IPS-20b (cell line): ENCODE results near the gene LRRC75B.

Experiments
- H3K27ac ChIP-seq: one replicate; pipeline ENCODE4 v1.5.1; 2013; ENCODE audit warnings: low read length
- H3K27me3 ChIP-seq: 2 replicates; pipeline ENCODE4 v1.6.1; 2013; ENCODE audit warnings: mild to moderate bottlenecking, low read length, inconsistent platforms; ENCODE audit not compliant: insufficient read depth
- H3K36me3 ChIP-seq: 2 replicates; pipeline ENCODE4 v1.6.1; 2013; ENCODE audit warnings: low read depth, mild to moderate bottlenecking, inconsistent platforms, low read length, moderate library complexity; ENCODE audit not compliant: insufficient read depth
- H3K4me1 ChIP-seq: 2 replicates; pipeline ENCODE4 v1.6.1; 2013; ENCODE audit warnings: mild to moderate bottlenecking, control low read depth, inconsistent platforms, low read length, moderate library complexity; ENCODE audit not compliant: insufficient read depth
- H3K4me3 ChIP-seq: 2 replicates; pipeline ENCODE4 v1.5.1; 2013; ENCODE audit warnings: mild to moderate bottlenecking, low read length, inconsistent platforms
- H3K9ac ChIP-seq: 2 replicates; pipeline ENCODE4 v1.6.1; 2013; ENCODE audit warnings: low read depth, mild to moderate bottlenecking, inconsistent platforms, low read length, moderate library complexity
- H3K9me3 ChIP-seq: 2 replicates; pipeline ENCODE4 v1.6.1; 2013; ENCODE audit warnings: mild to moderate bottlenecking, low read depth, low read length, inconsistent platforms; ENCODE audit not compliant: insufficient read depth

The LRRC75B gene

DNA sequence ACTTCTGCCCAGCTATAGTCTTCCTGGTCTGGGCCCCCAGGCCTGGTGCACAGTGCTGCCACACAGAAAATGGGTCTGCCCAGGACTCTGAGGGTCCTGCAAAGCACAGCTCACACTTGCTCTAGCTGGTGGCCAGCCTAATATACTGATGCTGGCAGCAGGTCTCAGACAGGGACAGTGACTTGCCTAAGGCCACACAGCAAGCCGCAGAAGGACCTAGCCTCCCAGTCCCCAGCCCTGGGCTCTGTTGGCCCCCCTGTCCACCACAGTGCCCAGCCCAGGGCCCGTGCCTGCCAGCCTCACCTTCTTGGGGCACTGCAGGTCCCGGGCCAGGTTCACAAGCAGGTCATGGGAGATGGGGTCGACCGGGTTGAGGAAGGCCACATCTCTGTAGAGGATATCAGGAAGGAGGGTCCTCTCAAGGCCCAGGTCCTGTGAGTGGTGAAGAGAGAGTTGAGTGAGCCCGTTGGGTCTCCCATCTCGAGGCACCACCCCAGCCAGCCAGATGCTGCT, 3.3 kb downstream of the LRRC75B start:
- Histone ChIP-seq H3K36me3 (peaks cover 13% of the 10 kb centered on the region), H3K4me3 (no peak overlapping the region), H3K9ac (no peak overlapping the region), H3K27ac (no peak overlapping the region), H3K9me3 (no peaks in the 10 kb centered on the region), H3K27me3 (no peaks in the 10 kb centered on the region), H3K4me1 (peaks cover 2% of the 10 kb centered on the region; the same call in 1 of the 2 replicates)

DNA sequence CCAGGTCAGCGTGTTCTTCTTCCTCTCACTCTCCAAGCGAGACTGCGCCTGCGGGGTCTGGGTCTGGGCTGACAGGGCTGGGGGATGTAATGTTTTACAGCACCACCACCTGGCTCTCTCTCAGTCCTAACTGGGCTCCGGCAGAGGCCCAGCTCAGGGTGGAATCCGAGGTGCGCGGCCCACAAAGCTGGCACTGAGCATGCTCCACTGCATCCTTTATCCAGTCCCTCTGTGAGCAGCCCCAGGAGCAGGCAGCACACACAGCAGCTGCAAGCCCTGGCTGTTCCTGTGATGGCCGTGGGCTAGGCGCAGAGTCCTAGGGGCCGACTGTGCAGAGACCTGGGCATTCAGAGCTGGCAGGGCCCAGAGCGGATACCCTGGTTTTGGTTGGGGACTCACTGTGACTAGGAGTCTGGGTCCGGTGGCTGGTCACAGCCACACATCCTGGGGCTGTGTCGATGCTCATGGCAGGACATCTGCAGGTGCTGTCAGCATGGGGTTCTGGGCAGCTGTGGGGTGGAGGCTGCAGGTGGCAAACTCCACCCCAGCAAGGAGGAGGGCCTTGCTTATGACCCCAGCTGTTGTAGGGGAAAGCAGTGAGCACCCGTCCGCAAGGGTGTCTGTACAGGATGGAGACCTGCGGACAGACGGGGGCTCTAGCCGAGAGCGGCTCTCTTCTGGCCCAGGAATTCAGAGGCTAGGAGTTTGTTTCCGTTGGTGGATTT, 4.0 kb downstream of the LRRC75B start:
- Histone ChIP-seq H3K4me3 (no peak overlapping the region), H3K36me3 (peaks cover 13% of the 10 kb centered on the region), H3K9ac (no peak overlapping the region), H3K27me3 (no peaks in the 10 kb centered on the region), H3K4me1 (peaks cover 2% of the 10 kb centered on the region; the same call in 1 of the 2 replicates), H3K27ac (no peak overlapping the region), H3K9me3 (no peaks in the 10 kb centered on the region)

DNA sequence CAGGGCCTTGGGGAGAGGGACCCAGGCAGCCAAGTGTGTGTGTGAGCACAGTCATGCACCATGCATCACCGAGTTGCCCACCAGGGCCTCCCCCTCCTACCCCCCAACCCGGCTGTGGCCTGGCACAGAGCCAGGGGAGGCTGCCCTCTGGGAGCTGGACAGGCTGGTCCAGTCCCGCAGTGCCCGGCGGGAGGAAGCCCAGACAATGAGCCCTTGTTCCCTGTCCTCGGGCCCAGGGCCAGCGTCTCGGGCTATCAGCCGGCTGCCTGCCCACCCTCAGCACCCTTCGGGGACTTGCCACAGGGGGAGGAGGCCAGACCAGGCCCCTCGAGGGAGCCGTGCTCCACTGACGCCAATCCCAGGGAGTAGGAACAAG, 4.5 kb downstream of the LRRC75B start:
- no peak overlapping the region for H3K9ac ChIP-seq
- peaks cover 13% of the 10 kb centered on the region for H3K36me3 ChIP-seq
- no peaks in the 10 kb centered on the region for H3K27me3 ChIP-seq
- H3K4me3 ChIP-seq: no peak overlapping the region
- peaks cover 2% of the 10 kb centered on the region; the same call in 1 of the 2 replicates for H3K4me1 ChIP-seq
- H3K9me3 ChIP-seq: no peaks in the 10 kb centered on the region
- no peak overlapping the region for H3K27ac ChIP-seq

DNA sequence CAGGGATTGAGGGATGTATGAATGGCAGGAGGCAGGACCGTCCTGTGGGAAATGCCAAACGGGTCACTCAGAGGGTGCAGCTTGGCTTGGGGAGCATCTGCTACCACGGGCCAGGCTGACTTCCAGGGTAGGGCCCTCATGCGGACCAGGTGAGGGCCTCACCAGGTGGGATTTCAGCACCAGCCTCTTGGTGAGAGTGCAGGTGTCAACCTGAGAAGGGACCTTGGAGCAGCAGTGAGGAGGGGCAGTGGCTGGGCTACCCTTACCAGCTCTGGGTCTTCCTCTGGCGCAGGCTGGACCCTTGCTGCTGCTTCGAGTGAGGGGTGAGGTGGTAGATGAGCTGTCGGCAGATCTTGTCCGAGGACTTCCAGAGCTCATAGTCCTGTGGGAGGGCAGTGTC, 4.9 kb downstream of the LRRC75B start:
- no peaks in the 10 kb centered on the region for H3K9me3 ChIP-seq
- no peak overlapping the region for H3K4me3 ChIP-seq
- no peak overlapping the region for H3K27ac ChIP-seq
- H3K9ac ChIP-seq: no peak overlapping the region
- H3K27me3 ChIP-seq: no peaks in the 10 kb centered on the region
- peaks cover 2% of the 10 kb centered on the region; the same call in 1 of the 2 replicates for H3K4me1 ChIP-seq
- peaks cover 13% of the 10 kb centered on the region for H3K36me3 ChIP-seq

DNA sequence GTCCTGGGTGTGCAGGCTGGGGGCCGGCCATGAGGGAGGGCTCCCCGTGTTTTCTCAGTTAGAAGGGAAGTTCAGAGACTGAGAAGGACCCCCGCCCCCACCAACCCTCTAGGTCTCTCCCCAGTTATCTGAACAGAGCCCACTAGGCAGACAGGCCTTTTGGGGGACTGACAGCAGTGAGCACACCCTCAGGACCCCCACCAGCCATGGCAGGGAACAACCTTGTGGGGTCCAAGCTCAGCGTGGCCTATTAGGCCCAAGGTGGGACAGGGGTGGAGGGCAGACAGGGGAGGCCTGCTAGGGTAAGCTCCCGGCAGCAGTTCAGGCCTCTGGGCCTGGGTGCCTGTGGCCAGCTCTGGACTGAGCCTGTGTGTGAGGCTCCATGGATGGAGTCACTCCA, 5.6 kb downstream of the LRRC75B start:
- H3K4me3 ChIP-seq: no peak overlapping the region
- no peak overlapping the region for H3K9ac ChIP-seq
- peaks cover 13% of the 10 kb centered on the region for H3K36me3 ChIP-seq
- H3K27me3 ChIP-seq: no peaks in the 10 kb centered on the region
- H3K4me1 ChIP-seq: peaks cover 2% of the 10 kb centered on the region; the same call in 1 of the 2 replicates
- H3K9me3 ChIP-seq: no peaks in the 10 kb centered on the region
- H3K27ac ChIP-seq: no peak overlapping the region

DNA sequence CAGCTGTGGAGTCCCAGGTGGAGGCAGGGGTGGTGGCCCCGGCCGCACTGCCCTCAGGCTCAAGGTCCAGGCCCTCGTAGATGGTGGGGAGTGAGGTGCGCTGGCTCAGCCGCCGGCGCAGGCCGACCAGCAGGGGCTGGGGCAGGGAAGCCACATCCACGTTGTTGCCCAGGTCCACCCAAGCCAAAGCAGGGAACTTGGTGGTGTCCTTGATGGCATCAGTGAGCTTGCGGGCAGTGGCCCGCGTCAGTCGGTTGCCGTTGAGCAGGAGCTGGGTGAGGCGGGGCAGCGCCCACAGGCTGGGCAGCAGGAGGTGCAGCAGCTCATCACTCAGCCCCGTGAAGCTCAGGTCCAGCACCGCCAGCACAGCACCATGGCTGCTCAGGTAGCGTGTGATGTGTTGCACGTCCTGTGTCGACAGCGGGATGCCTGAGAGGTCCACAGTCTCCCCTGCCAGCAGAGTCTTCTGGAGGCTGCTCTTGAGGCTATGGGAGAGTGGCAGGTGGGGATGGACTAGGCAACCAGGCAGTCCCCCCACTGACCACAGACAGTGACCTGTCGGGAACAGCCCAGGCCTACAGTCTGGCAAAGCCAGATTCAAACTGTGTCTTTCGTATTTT, 6.8 kb downstream of the LRRC75B start:
- H3K36me3 ChIP-seq: peaks cover 13% of the 10 kb centered on the region
- H3K9me3 ChIP-seq: no peaks in the 10 kb centered on the region
- no peak overlapping the region for H3K4me3 ChIP-seq
- no peaks in the 10 kb centered on the region for H3K4me1 ChIP-seq
- H3K27ac ChIP-seq: no peak overlapping the region
- H3K27me3 ChIP-seq: no peaks in the 10 kb centered on the region
- no peak overlapping the region for H3K9ac ChIP-seq

DNA sequence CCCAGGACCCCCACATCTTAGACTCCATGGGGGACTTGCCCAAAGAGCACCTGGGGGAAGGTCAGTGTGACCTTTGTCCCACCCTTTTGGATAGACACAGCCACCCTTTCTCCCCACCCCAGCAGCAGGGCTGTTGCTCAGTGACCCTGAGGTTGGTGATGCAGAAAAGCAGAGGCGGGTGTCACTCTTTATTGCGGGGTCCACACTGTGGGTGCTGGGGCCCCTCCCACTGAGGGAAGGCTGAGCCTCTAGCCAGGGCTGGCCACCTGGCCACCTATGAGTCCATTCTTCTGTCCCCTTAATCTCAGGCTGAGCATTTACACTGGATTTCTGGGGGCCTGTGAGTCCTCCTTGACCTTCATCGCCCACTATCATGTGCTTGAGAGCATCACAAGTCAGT, 7.4 kb downstream of the LRRC75B start:
- Histone ChIP-seq H3K36me3 (peaks cover 13% of the 10 kb centered on the region), H3K4me3 (no peak overlapping the region), H3K4me1 (no peaks in the 10 kb centered on the region), H3K9me3 (no peaks in the 10 kb centered on the region), H3K27me3 (no peaks in the 10 kb centered on the region), H3K9ac (no peak overlapping the region), H3K27ac (no peak overlapping the region)

DNA sequence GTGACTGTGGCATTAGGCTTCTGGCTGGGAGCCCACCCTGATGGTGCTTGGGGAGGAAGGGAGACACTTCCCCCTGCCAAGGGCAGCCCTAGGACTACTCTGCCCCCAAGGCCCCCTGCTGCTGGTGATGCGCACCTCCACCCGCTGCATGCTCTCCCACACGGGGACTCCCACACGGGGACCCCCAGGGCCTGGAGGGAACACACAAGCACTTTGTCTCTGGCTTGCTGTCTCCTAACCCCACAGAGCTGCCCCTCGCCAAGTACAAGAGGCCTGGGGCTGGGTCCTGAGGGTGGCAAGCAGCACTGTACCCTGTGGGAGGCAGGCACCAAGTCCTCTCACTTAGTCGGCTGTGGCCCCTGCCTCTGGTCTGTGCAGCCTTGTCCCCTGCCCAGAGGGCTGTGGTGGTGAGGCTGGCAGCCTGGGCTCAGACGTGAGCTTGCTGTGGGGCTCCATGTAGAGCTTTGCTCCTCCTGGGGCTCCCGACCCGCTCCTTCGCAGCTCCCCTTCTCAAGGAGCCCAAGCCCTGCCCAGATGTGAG, 7.9 kb downstream of the LRRC75B start:
- no peaks in the 10 kb centered on the region for H3K9me3 ChIP-seq
- no peak overlapping the region for H3K9ac ChIP-seq
- H3K27me3 ChIP-seq: no peaks in the 10 kb centered on the region
- peaks cover 13% of the 10 kb centered on the region for H3K36me3 ChIP-seq
- no peak overlapping the region for H3K27ac ChIP-seq
- H3K4me3 ChIP-seq: no peak overlapping the region
- no peaks in the 10 kb centered on the region for H3K4me1 ChIP-seq

DNA sequence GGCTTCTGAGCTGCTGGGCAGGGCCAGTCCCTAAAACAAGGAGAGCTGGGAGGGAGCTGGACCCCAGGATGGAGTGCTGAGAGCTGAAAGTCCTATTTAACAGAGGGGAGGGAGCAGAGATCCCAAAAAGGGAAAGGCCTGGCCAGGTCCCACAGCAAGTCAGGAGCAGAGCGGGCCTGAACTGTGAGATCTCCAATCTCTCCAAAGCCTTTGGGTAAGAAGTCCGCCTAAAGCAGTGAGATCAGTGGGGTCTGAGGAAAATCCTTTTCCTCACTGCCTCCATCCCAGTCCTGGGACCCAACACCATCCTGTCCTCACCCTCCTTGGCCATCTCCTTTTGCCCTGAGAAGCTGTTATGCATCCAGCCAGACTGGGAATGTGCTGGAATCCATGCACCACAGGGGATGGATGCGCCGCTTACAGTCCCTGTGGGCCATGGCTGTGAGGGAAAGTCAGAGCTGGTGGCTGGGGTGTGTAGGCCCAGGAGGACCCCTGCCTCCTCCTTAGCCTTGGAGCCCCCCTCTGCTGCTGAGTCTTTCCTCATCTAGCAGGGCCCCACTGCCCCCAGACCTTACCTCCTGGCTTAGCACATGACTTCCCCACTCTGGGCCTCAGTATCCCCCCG, 8.6 kb downstream of the LRRC75B start:
- H3K27me3 ChIP-seq: no peaks in the 10 kb centered on the region
- H3K27ac ChIP-seq: no peak overlapping the region
- H3K9me3 ChIP-seq: no peaks in the 10 kb centered on the region
- H3K36me3 ChIP-seq: peaks cover 13% of the 10 kb centered on the region
- no peak overlapping the region for H3K9ac ChIP-seq
- no peaks in the 10 kb centered on the region for H3K4me1 ChIP-seq
- no peak overlapping the region for H3K4me3 ChIP-seq

DNA sequence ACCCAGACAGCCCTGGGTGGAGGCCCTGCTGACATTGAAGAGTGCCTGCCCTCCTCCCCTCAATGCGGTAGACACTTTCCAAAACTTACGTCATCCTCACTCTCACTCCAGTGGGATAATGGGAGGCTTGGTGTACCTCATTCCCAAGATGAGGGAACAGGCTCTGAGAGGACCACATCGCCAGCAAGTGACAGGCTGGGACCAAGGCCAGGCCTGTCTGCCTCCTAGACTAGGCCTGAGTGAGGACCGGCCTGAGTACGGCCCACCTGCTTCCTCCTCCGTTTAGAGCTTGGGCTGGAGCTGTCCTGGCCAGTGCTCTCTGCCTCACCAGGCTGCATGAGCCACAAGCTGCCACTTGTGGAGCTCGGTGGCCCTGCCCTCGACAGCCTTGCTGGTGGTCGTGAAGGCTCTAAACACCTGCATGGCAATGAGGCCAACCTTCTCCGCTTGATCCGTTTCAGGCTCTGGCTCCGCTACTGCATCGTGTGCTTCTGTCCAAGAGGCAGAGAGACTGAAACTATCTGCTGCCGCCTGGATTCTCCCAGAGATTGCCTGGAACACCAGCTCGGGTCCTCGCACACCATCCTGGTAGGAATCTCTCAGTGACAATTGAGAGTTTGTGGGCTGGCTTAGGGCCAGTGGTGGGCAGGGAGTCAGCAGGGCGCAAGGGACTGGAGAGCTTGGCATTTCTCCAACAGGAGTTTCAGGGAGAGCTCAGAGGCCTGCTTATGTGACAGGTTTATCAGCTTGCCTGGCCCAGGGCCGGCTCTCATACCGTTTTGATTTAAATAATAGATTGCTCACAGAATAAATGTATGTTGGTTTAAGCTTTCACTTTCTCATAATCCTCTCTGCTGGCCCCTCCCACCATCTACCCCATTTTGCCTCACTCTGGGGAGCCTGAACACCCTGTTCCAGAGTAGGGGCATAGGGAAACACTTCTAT, 9.4 kb downstream of the LRRC75B start:
- H3K9ac ChIP-seq: no peak overlapping the region
- H3K36me3 ChIP-seq: peaks cover 13% of the 10 kb centered on the region
- no peaks in the 10 kb centered on the region for H3K27me3 ChIP-seq
- no peak overlapping the region for H3K27ac ChIP-seq
- H3K4me3 ChIP-seq: no peak overlapping the region
- no peaks in the 10 kb centered on the region for H3K4me1 ChIP-seq
- H3K9me3 ChIP-seq: no peaks in the 10 kb centered on the region
